Mucosa of descending colon (tissue), 3 donors: Measurements from ENCODE around the gene ATG9A. TPM values are rescaled to one million over a fixed set of nuclear protein-coding genes. Genes with fewer than 3 reads are reported as not detected.
"Not testable (repeated sequence)": the region's sequence is repeated elsewhere in the genome, so short reads cannot be mapped to it uniquely, and the experiment has no call there.

Source experiments
- ATAC-seq: fragments of 200-7000 bp; cut with Tn5 transposase; one replicate; pipeline ENCODE4 v1.9.1; 2020; ENCODE audit warnings: mild to moderate bottlenecking, moderate library complexity
- DNase-seq, 3 donors: peaks; one replicate each; pipeline ENCODE4 v3.0.0-alpha.2; 2020
- H3K36me3 ChIP-seq: fragments of 200-600 bp; one replicate; pipeline ENCODE4 v1.8.0; 2021; ENCODE audit warnings: low read depth, mild to moderate bottlenecking
- H3K4me1 ChIP-seq: fragments of 200-600 bp; one replicate; pipeline ENCODE4 v1.8.0; 2021; ENCODE audit warnings: low read depth, mild to moderate bottlenecking
- H3K4me3 ChIP-seq: fragments of 200-600 bp; one replicate; pipeline ENCODE4 v1.8.0; 2021; ENCODE audit warnings: mild to moderate bottlenecking
- H3K9me3 ChIP-seq: fragments of 200-600 bp; one replicate; pipeline ENCODE4 v1.8.0; 2021; ENCODE audit warnings: mild to moderate bottlenecking
- intact Hi-C, 2 donors: fragments of 100-400 bp; cut with DNase I in 1 of 2; cut with micrococcal nuclease in 1 of 2; formaldehyde crosslinking; loops; one replicate each; pipeline versions ENCODE4 v1.11.0 to v1.11.1; 2022; cut with DNase I, micrococcal nuclease
- total RNA-seq, 3 donors: library from RNA; stranded (reverse); fragmentation: NEBNext Ultra II Directional in 2 of 3; extraction: Animal tissue kit (Norgen Biotek cat#: 25700) in 2 of 3; gene quantifications; one replicate each; pipeline versions ENCODE4 v1.2.1 to v1.2.4, GENCODE V29; 2021 to 2023
- TF ChIP-seq, protein P1 (sequence below): fragments of 200-600 bp; IDR thresholded peaks from one replicate; pipeline ENCODE4 v1.8.0; 2022; ENCODE audit warnings: antibody characterized with exemption, mild to moderate bottlenecking
- donor health status: DM: no; HTN: no; CAD: no; lungs with moderate emphysema.
- donor health status: DM: no; HTN: no; CAD: no.
- donor health status: DM: no; HTN: yes; CAD: no.

Gene ATG9A
- total RNA-seq, 3 donors from 2014 or later: 51.9 to 74.3 (median 63.4) TPM

- TF ChIP-seq, protein P1, sequence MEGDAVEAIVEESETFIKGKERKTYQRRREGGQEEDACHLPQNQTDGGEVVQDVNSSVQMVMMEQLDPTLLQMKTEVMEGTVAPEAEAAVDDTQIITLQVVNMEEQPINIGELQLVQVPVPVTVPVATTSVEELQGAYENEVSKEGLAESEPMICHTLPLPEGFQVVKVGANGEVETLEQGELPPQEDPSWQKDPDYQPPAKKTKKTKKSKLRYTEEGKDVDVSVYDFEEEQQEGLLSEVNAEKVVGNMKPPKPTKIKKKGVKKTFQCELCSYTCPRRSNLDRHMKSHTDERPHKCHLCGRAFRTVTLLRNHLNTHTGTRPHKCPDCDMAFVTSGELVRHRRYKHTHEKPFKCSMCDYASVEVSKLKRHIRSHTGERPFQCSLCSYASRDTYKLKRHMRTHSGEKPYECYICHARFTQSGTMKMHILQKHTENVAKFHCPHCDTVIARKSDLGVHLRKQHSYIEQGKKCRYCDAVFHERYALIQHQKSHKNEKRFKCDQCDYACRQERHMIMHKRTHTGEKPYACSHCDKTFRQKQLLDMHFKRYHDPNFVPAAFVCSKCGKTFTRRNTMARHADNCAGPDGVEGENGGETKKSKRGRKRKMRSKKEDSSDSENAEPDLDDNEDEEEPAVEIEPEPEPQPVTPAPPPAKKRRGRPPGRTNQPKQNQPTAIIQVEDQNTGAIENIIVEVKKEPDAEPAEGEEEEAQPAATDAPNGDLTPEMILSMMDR: no peak
- no peak for ATAC-seq
- H3K9me3 ChIP-seq: no peaks in the 10 kb centered on the region
- DNase-seq: no peak
- no peak overlapping the region for H3K4me3 ChIP-seq
- H3K4me1 ChIP-seq: no peaks in the 10 kb centered on the region
- intact Hi-C loops: no loop called here
- H3K36me3 ChIP-seq: no peaks in the 10 kb centered on the region
Observed at GRCh38 chr2:219268294-219268693, 38.9 kb upstream of the ATG9A start.

DNA sequence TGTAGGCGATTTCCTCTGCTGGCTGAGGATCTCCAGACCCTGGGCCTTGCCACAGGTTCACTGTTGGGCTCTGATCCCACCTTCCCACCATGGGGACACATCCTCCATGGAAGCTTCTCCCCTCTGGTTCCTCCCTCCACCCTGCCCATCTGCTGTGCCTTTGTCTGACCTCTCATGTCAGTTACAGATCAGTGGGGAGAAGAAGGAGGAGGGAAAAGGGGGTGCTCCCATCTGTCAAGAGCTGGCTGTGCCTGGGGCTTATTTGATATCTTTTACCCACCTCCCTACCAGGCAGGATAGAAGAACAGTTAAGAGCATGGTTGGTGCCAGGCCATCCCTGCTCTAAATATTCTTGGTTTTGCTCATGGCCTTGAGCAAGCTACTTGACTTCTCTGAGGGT is 37.5 kb upstream of the ATG9A start:
- Histone ChIP-seq H3K36me3 (no peaks in the 10 kb centered on the region), H3K4me1 (no peaks in the 10 kb centered on the region), H3K4me3 (no peak overlapping the region), H3K9me3 (no peaks in the 10 kb centered on the region)
- ATAC-seq (no peak), DNase-seq (no peak)
- intact Hi-C loops: no loop called here
- TF ChIP-seq, protein P1: no peak

DNA sequence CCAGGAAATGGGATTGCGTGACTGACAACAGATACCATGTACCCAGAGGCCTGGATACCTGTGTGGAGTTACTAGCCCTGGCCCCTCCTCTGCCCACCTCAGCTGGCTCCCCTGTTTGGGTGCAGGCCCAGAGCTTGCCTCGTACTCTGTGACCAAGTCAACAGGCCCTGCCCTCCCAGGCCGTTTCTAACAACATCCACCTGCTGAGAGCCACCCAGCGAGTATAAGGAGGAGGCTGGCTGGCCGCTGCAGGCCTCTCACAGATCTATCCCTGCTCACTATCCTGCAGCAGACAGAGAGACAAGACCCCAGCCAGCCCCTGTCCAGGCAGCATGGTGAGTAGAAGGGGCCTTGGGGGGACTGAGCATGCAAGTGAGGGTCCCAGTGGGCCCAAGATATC is 36.8 kb upstream of the ATG9A start:
- H3K36me3 ChIP-seq: no peaks in the 10 kb centered on the region
- intact Hi-C loops: no loop called here
- no peaks in the 10 kb centered on the region for H3K4me1 ChIP-seq
- H3K4me3 ChIP-seq: no peak overlapping the region
- ATAC-seq (no peak), DNase-seq (no peak)
- H3K9me3 ChIP-seq: no peaks in the 10 kb centered on the region
- TF ChIP-seq, protein P1: no peak

DNA sequence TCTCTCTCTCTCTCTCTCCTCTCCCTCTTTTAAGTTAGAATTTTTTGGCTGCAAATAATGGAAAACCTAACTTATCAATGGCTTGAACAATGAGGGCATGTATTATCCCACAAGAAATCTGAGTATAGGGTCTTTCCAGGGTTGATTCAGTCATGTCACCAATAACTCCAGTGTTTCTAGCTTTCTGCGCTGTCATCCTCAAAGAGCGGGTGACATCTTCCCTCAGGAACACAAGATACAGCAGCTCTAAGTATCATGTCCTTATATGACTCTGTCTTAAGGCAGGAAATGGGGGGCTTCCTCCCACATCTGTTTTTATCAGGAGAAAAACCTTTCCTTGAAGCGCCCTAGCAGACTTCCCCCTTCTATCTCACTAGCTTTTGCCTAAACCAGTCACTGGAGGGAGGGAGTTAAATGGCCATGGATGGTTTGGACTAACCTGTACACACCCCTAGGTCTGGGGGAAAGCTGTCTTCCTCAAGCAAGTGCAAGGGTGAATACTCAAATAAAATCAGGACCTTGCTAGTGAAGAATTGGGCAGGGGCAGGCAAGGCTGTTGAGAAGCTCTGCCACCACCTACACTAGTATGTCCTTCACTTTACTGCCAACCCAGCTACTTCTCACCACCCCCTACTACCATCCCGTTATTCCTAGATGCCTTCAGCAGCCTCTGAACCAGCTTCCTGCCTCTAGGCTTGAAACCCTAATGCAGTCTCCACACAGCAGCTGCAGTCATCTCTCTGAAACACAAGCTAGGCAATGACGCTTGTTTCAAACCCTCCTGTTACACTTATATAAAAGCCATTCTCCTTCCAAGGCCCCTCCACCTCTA is 31.8 kb upstream of the ATG9A start:
- intact Hi-C loops: no loop called here
- no peaks in the 10 kb centered on the region for H3K4me1 ChIP-seq
- no peak for ATAC-seq
- H3K9me3 ChIP-seq: no peaks in the 10 kb centered on the region
- DNase-seq: no peak
- TF ChIP-seq, protein P1: no peak
- no peak overlapping the region for H3K4me3 ChIP-seq
- no peaks in the 10 kb centered on the region for H3K36me3 ChIP-seq

GRCh38 chr2:219258942-219259341 is 29.5 kb upstream of the ATG9A start:
- H3K4me1 ChIP-seq, H3K36me3 ChIP-seq, H3K4me3 ChIP-seq, intact Hi-C loops, ATAC-seq, DNase-seq, H3K9me3 ChIP-seq: not testable (repeated sequence)

DNA sequence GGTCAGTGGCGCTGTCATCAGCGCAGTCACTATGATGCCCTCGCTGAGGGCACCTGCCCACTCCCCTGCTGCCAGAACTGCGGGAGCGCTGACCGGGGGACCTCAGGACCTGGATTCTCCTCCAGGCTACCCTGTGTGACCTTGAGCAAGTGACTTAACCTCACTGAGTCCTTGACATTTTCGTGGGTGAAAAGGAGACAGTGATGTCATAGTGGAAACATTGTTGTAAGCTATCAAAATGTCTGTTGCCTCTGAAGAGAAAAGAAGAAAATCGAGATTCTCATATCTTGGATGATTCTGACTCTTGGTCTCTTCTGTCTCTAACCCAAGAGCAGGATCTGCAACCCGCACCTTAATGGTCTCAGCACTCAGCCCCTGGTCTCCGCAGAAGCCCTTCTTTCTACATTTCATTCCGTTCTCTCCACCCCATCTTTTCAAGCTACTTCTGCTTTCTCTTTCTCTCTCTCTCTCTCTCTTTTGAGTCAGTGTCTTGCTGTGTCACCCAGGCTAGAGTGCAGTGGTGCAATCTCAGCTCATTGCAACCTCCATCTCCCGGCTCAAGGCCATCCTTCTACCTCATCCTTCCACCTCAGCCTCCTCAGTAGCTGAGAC is 25.3 kb upstream of the ATG9A start:
- TF ChIP-seq, protein P1: no peak
- peaks cover 30% of the 10 kb centered on the region for H3K4me1 ChIP-seq
- no peaks in the 10 kb centered on the region for H3K36me3 ChIP-seq
- ATAC-seq: peak; percentile 2
- H3K4me3 ChIP-seq: peak overlapping the region; percentile 44
- intact Hi-C loops: no loop called here
- DNase-seq: no peak
- no peaks in the 10 kb centered on the region for H3K9me3 ChIP-seq
